NCI-H345 (cell line): ENCODE results near the gene GMPR.

Experiments
- DNase-seq: peaks from one replicate; lab custom pipeline; 2025; lab: John Stamatoyannopoulos, UW

GMPR gene

GRCh38 chr6:16327777-16328325, 89.5 kb downstream of the GMPR start:
- no peak for DNase-seq

GRCh38 chr6:16329233-16329632, 90.8 kb downstream of the GMPR start:
- DNase-seq = no peak

- DNase-seq = peak; percentile 6
Observed at GRCh38 chr6:16331384-16332174, 93.2 kb downstream of the GMPR start.

- DNase-seq = peak; percentile 28
Observed at GRCh38 chr6:16332175-16332542, 93.8 kb downstream of the GMPR start.

GRCh38 chr6:16333580-16333979, 95.2 kb downstream of the GMPR start:
- DNase-seq = no peak

GRCh38 chr6:16334671-16335070, 96.3 kb downstream of the GMPR start:
- no peak for DNase-seq

GRCh38 chr6:16335176-16335575, 96.8 kb downstream of the GMPR start:
- DNase-seq = no peak

- no peak for DNase-seq
Observed at GRCh38 chr6:16336056-16336818, 97.8 kb downstream of the GMPR start.

- no peak for DNase-seq
Observed at GRCh38 chr6:16336911-16337294, 98.5 kb downstream of the GMPR start.

- no peak for DNase-seq
Observed at GRCh38 chr6:16337295-16337975, 99.0 kb downstream of the GMPR start.

- DNase-seq = no peak
Observed at GRCh38 chr6:16338577-16339264, 100.3 kb downstream of the GMPR start.

GRCh38 chr6:16339265-16339587, 100.8 kb downstream of the GMPR start:
- no peak for DNase-seq

- DNase-seq = no peak
Observed at GRCh38 chr6:16343593-16343992, 105.2 kb downstream of the GMPR start.

- DNase-seq = no peak
Observed at GRCh38 chr6:16344756-16345155, 106.4 kb downstream of the GMPR start.
